Measurements from ENCODE around the gene SLC22A13. TPM values are rescaled to one million over a fixed set of nuclear protein-coding genes. Genes with fewer than 3 reads are reported as not detected.
"Not testable (repeated sequence)": the region's sequence is repeated elsewhere in the genome, so short reads cannot be mapped to it uniquely, and the experiment has no call there.

The SLC22A13 gene
- total RNA-seq, 2 donors from 2014 or later: 0.23 to 0.32 TPM

DNA sequence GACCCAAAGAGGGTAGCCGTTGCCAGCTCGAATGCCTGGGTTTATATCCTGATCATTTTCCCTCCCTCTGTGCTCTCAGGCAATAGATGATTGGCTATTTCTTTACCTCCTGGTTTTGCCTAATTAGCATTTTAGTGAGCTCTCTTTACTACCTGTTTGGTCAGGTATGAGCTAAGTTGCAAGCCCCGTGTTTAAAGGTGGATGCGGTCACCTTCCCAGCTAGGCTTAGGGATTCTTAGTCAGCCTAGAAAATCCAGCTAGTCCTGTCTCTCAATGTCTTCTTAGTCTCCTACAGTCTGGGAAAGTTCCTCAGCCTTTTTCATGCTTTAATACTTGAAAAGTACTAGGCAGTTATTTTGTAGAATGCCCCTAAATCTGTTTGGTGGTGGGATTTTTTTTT lies 31.4 kb downstream of the SLC22A13 start:
- H3K9me3 ChIP-seq (ENCODE audit: control insufficient read depth, low read length, poor library complexity, severe bottlenecking); H3K4me3 Mint-ChIP-seq; H3K27ac Mint-ChIP-seq; ATAC-seq; H3K4me1 Mint-ChIP-seq; DNase-seq; H3K36me3 Mint-ChIP-seq (ENCODE audit: low read depth): not testable (repeated sequence)
- H3K27me3 Mint-ChIP-seq: peaks cover 31% of the 10 kb centered on the region

DNA sequence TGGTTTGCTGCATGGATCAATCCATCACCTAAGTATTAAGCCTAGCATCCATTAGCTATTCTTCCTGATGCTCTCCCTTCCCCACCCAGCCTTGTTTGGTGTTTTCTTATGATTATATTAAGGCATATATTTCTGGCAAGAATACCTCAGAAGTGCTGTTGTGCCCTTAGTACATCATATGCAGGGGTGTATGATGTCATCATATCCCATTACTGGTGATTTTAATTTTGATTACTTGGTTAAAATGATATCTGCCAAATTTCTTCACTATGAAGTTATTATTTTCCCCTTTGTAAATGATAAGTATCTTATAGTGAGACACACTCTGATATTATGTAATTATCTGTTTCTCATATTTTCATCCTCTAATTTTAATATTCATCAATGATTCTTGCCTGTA lies 31.9 kb downstream of the SLC22A13 start:
- Mint-ChIP-seq H3K27me3 (peaks cover 31% of the 10 kb centered on the region), H3K27ac (no peak overlapping the region), H3K4me3 (no peak overlapping the region), H3K4me1 (peaks cover 3% of the 10 kb centered on the region), H3K36me3 (ENCODE audit: low read depth) (no peaks in the 10 kb centered on the region)
- ATAC-seq (no peak), DNase-seq (no peak)
- no peaks in the 10 kb centered on the region for H3K9me3 ChIP-seq (ENCODE audit: control insufficient read depth, low read length, poor library complexity, severe bottlenecking)

DNA sequence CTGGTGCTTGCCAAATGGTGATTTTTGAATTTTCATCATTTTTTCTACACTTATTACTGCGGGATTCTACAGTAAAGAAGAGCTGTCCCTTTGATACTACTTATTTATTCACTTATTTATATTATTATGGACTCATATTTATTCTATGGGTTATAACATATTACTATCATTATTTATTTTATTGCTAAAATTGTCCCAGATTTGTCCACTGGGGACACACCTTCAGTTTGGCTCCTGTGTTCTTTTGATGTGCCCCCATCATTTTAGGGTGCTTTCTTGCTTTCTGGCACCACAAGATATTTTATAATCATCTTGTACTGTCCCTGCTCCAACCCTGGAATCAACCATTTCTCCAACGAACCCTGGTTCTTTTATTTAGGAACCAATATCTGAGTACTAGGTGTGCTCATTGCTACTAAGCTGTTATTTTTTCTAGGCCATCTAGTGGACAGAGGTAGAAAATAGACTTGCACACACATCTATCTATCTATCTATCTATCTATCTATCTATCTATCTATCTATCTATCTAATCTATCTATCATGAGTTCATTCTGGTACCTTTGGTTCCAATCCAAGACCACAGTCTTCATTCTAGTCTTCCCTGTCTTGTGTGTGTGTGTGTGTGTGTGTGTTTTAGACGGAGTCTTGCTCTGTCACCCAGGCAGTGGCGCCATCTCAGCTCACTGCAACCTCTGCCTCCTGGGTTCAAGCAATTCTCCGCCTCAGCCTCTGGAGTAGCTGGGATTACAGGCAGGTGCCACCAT lies 32.5 kb downstream of the SLC22A13 start:
- peak overlapping the region; percentile 54 for H3K27ac Mint-ChIP-seq
- ATAC-seq (no peak), DNase-seq (no peak)
- H3K36me3 Mint-ChIP-seq (ENCODE audit: low read depth): no peaks in the 10 kb centered on the region
- no peak overlapping the region for H3K4me3 Mint-ChIP-seq
- H3K27me3 Mint-ChIP-seq: peaks cover 31% of the 10 kb centered on the region
- peaks cover 3% of the 10 kb centered on the region for H3K4me1 Mint-ChIP-seq
- no peaks in the 10 kb centered on the region for H3K9me3 ChIP-seq (ENCODE audit: control insufficient read depth, low read length, poor library complexity, severe bottlenecking)

DNA sequence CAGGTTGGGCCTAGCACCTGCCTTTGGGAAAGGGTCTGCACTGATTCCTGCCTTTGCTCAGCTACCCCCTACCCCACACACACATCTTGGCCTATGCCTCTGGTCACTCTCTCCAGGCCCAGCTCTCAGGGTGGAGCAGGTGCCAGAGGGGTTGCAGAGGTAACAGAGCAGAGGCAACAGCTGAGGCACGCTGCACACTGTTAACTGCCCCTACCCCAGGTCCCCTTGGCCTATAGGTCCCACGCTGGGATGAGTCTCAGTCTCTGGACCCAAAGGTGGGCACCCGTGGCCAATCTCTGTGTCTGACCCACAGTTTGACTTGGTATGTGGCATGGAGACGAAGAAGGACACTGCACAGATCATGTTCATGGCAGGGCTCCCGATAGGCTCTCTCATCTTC lies 41.3 kb downstream of the SLC22A13 start:
- no peak for DNase-seq
- H3K27me3 Mint-ChIP-seq: peaks cover 30% of the 10 kb centered on the region
- H3K4me1 Mint-ChIP-seq: peaks cover 3% of the 10 kb centered on the region
- no peak overlapping the region for H3K27ac Mint-ChIP-seq
- peaks cover 2% of the 10 kb centered on the region for H3K36me3 Mint-ChIP-seq (ENCODE audit: low read depth)
- ATAC-seq: no peak
- no peaks in the 10 kb centered on the region for H3K9me3 ChIP-seq (ENCODE audit: control insufficient read depth, low read length, poor library complexity, severe bottlenecking)
- H3K4me3 Mint-ChIP-seq: no peak overlapping the region

DNA sequence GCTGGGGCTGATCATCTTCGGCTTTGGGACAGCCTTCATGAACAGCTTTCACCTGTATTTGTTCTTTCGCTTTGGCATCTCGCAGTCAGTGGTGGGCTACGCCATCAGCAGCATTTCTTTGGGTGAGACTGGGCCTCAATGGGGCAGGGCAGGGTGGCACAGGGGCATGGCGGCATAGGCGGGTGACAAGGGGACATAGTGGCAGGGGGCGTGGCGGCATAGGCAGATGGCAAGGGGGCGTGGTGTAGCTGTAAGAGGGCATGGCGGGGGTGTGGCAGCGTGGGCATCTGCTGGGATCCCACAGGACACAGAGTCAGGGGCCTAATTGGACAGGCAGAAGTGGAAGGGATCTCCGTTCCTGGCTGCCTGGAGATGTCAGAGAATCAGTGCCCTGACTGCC lies 42.0 kb downstream of the SLC22A13 start:
- no peak for ATAC-seq
- Mint-ChIP-seq H3K27me3 (peaks cover 37% of the 10 kb centered on the region), H3K4me1 (peaks cover 3% of the 10 kb centered on the region), H3K36me3 (ENCODE audit: low read depth) (peaks cover 2% of the 10 kb centered on the region), H3K27ac (no peak overlapping the region), H3K4me3 (no peak overlapping the region)
- H3K9me3 ChIP-seq (ENCODE audit: control insufficient read depth, low read length, poor library complexity, severe bottlenecking): no peaks in the 10 kb centered on the region
- DNase-seq: no peak

DNA sequence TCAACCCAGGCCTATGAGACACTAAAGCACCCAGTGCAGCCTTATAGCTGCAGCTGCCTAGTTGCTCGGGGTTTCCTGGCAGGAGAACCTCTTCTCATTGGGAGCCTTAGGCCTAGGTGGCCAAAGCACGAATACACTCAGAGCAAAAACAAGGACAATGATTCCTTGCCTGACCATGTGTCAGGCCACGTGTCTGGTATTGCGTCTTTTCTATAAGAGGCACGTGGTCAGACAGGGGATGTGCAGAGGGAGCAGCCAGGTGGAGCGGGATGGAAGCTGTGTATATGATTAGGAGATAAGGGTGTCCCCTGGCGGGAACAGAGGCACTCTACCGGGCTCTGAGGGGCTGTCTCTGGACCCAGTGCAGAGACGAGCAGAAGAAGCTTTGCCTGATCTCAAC lies 42.8 kb downstream of the SLC22A13 start:
- ATAC-seq (no peak), DNase-seq (no peak)
- Mint-ChIP-seq H3K36me3 (ENCODE audit: low read depth) (peaks cover 2% of the 10 kb centered on the region), H3K4me1 (peaks cover 3% of the 10 kb centered on the region), H3K27me3 (peaks cover 40% of the 10 kb centered on the region), H3K27ac (no peak overlapping the region), H3K4me3 (no peak overlapping the region)
- H3K9me3 ChIP-seq (ENCODE audit: control insufficient read depth, low read length, poor library complexity, severe bottlenecking): no peaks in the 10 kb centered on the region

DNA sequence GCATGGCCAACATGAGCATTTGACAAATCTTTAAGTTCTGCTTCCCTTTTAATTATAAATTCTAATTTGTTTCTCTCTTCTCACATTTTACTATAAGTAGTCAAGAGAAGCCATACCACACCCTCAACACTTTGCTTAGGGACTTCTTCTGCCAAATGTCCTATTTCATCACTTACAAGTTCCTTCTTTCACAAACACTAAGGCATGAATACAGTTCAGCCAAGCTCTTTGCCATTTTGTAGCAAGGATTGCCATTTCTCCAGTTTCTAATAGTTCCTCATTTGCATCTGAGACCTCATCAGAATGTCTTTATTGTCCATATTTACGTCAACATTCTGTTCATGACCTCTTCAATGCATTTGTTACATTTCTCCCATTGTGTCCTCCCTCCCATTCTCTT lies 45.9 kb downstream of the SLC22A13 start:
- Mint-ChIP-seq H3K27me3 (peaks cover 30% of the 10 kb centered on the region), H3K4me3 (no peak overlapping the region), H3K36me3 (ENCODE audit: low read depth) (no peaks in the 10 kb centered on the region), H3K4me1 (peaks cover 3% of the 10 kb centered on the region), H3K27ac (no peak overlapping the region)
- DNase-seq: no peak
- no peak for ATAC-seq
- H3K9me3 ChIP-seq (ENCODE audit: control insufficient read depth, low read length, poor library complexity, severe bottlenecking): no peaks in the 10 kb centered on the region

DNA sequence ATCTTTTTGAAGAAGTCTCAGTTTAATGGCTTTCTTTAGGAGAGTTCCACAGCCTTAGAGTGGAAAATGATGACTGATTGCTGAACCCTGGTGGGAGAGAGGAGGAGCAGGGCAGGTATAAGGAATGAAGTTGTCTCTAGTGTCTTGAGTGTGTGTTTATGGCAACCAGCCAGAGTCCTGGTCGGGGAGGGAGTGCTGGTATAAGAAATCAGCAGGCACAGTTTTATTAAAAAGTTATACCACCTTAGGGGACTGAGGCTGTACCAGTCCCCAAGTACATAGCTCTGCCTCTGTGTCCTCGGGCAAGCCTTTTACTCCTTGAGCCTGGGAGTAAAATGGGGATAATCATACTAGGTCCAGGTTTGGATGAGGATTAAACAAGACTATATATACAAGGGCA lies 46.3 kb downstream of the SLC22A13 start:
- no peak for DNase-seq
- Mint-ChIP-seq H3K4me1 (peaks cover 7% of the 10 kb centered on the region), H3K27me3 (peaks cover 30% of the 10 kb centered on the region), H3K27ac (peak overlapping the region; percentile 34), H3K36me3 (ENCODE audit: low read depth) (no peaks in the 10 kb centered on the region), H3K4me3 (no peak overlapping the region)
- H3K9me3 ChIP-seq (ENCODE audit: control insufficient read depth, low read length, poor library complexity, severe bottlenecking): no peaks in the 10 kb centered on the region
- no peak for ATAC-seq

DNA sequence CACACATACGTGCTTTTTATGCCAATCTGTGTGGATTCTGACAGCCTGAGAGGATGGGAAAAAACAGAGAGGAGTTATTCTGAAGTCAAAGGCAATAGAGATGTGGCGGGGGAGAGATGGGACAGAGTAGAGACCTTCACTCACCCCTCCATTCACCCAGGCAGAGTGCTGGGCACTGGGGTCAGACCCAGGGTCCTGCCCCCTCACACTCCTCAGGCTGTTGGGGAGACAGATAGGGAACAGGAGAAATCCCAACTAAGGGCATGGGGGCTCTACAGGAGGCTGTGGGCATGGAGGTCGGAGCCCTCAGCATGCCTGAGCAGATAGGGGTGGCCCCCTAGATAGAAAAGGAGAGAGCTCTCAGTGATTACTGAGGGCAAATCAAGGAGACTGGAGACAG lies 46.7 kb downstream of the SLC22A13 start:
- Mint-ChIP-seq H3K27me3 (peaks cover 30% of the 10 kb centered on the region), H3K27ac (peak overlapping the region; percentile 34), H3K4me3 (peak overlapping the region; percentile 59), H3K4me1 (peaks cover 7% of the 10 kb centered on the region), H3K36me3 (ENCODE audit: low read depth) (no peaks in the 10 kb centered on the region)
- no peaks in the 10 kb centered on the region for H3K9me3 ChIP-seq (ENCODE audit: control insufficient read depth, low read length, poor library complexity, severe bottlenecking)
- ATAC-seq (no peak), DNase-seq (no peak)

DNA sequence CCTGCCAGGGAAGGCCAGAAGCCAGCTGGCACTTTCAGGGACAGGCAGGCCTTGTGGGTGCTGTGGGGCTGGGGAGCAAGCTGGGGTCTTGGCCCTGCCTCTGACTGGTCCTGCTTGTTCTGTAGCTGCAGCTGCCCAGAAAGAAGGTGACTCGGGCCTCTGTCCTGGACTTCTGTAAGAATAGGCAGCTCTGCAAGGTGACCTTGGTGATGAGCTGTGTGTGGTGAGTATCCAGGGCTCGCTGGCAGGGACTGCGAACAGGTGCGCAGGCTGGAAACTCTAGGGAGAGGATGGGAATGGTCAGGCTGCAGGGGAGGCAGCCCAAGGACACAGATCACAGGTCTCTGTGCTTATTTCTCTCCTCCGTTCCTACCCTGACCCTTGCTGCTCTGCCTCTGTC lies 47.7 kb downstream of the SLC22A13 start:
- H3K9me3 ChIP-seq (ENCODE audit: control insufficient read depth, low read length, poor library complexity, severe bottlenecking): no peaks in the 10 kb centered on the region
- ATAC-seq (no peak), DNase-seq (no peak)
- Mint-ChIP-seq H3K27ac (no peak overlapping the region), H3K36me3 (ENCODE audit: low read depth) (no peaks in the 10 kb centered on the region), H3K4me3 (no peak overlapping the region), H3K27me3 (peaks cover 28% of the 10 kb centered on the region), H3K4me1 (peaks cover 7% of the 10 kb centered on the region)

DNA sequence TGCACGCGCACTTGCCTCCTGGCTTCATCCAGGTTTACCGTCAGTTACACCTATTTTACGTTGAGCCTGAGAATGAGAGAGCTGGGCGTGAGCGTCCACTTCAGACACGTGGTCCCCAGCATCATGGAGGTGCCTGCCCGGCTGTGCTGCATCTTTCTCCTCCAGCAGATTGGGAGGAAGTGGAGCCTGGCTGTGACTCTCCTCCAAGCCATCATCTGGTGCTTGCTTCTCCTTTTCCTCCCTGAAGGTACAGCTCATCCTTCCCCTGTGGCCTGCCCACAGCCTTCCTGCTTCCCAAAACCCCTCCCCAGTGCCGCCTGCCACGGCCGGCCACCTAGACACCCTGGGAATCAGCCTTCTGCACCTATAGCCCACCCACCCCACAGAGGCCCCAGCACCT lies 48.1 kb downstream of the SLC22A13 start:
- no peak overlapping the region for H3K27ac Mint-ChIP-seq
- no peak for ATAC-seq
- H3K27me3 Mint-ChIP-seq: peaks cover 24% of the 10 kb centered on the region

DNA sequence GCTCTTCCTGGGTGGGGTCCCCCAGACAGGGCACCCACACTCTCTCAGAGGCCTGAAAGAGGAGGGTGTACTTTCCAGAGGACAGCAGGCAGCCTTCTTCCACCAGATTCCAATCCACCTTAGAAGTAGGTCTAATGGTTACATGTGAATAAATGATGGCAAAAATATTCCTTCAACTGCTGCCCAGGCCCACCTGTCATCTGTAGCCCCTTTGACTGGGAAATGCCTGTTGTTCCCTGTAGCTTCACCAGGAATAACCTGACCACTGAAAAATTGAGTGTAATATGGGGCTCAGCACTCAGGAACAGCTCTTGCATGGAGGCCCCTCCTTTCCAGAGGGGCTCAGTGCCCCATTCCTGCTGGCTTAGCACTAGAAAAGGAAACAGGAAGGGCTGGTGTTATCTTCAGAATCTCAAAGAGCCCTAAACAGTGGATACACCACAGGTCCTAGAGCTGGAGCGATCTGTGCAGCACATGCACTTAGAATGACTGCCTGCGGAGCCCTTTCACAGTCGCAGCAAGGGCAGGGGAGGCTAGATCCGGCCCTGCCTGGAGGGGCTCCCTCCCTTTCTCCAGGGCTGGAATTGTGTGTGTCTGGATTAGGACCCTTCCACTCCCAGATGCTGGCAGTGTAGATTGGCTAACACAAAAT lies 48.6 kb downstream of the SLC22A13 start:
- DNase-seq: no peak
- no peak overlapping the region for H3K4me3 Mint-ChIP-seq
- ATAC-seq: no peak
- H3K27ac Mint-ChIP-seq: no peak overlapping the region
- no peaks in the 10 kb centered on the region for H3K36me3 Mint-ChIP-seq (ENCODE audit: low read depth)
- peaks cover 18% of the 10 kb centered on the region for H3K27me3 Mint-ChIP-seq
- H3K4me1 Mint-ChIP-seq: peaks cover 4% of the 10 kb centered on the region
- no peaks in the 10 kb centered on the region for H3K9me3 ChIP-seq (ENCODE audit: control insufficient read depth, low read length, poor library complexity, severe bottlenecking)

More for the DNA sequence above, 48.1 kb downstream of the SLC22A13 start:
- Mint-ChIP-seq H3K36me3 (ENCODE audit: low read depth) (no peaks in the 10 kb centered on the region), H3K4me3 (no peak overlapping the region), H3K4me1 (peaks cover 7% of the 10 kb centered on the region)
- no peak for DNase-seq
- H3K9me3 ChIP-seq (ENCODE audit: control insufficient read depth, low read length, poor library complexity, severe bottlenecking): no peaks in the 10 kb centered on the region

DNA sequence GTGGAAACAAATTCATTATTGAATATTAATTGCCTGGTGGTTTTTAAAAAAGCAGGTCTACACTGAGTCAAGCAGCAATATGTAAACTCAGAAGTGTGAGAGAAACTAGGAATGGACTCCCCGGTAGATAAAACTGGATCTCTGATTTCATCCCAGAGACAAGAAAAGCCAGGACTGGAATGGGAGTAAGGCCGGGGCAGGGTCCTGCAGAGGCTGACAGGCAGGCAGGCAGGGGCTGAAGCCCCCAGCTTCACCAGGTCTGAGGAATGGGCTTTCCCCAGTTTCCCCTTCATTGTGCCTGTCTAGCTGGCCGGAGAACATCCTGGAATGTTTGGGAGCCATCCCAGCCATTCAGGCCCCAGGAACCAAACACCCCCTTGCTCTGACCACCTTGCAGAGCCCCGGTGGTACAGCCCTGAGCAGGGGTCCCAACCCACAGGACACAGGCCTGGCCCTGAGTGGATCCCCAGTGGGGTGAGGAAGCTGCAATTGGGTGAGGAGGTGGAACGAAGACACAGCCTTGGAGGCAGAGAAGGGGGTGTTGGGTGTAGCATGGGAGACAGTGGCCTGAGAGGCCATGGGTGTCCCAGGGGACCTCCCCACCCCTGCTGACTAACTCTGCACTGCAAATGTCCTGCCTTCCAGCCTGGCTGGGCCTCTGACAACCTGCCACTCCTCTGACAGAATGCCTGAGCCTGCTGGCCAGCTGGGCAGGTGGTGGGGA lies 49.3 kb downstream of the SLC22A13 start:
- no peaks in the 10 kb centered on the region for H3K36me3 Mint-ChIP-seq (ENCODE audit: low read depth)
- H3K27me3 Mint-ChIP-seq: peaks cover 13% of the 10 kb centered on the region
- H3K9me3 ChIP-seq (ENCODE audit: control insufficient read depth, low read length, poor library complexity, severe bottlenecking): no peaks in the 10 kb centered on the region
- no peak overlapping the region for H3K27ac Mint-ChIP-seq
- no peak overlapping the region for H3K4me3 Mint-ChIP-seq
- DNase-seq: no peak
- ATAC-seq: no peak
- H3K4me1 Mint-ChIP-seq: peaks cover 4% of the 10 kb centered on the region
